ENCODE results near the gene ADTRP.
A peak's percentile ranks its signal among the peaks of the same experiment; 100 is the strongest.
"Not testable (repeated sequence)": the region's sequence is repeated elsewhere in the genome, so short reads cannot be mapped to it uniquely, and the experiment has no call there.

ADTRP gene

DNA sequence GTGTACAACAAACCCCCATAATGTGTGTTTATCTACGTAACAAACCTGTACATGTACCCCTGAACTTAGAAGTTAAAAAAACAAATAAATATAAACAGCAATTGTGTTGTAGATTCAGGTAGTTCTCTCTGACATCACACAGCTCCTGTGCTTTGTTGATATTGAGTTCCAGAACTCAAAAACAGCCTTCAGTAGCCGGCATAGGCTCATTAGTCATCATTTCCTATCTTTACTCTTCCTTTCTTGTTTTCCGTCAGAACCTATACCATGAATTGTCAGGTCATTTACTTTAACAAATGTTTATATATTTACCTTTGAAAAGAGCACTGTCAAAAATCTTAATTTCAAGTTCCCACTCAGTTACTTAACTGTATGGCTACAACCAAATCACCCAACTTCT is 88.8 kb downstream of the ADTRP start:
- no peak for DNase-seq

DNA sequence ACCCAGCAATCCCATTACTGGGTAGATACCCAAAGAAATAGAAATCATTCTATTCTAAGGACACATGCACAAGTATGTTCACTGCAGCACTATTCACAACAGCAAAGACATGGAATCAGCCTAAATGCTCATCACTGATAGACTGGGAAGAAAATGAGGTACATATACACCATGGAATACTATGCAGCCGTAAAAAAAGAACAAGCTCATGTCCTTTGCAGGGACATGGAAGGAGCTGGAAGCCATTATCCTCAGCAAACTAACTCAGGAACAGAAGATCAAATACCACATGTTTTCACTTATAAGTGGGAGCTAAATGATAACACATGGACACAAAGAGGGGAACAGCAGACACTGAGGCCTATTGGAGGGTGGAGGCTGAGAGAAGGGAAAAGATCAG is 89.2 kb downstream of the ADTRP start:
- DNase-seq = not testable (repeated sequence)

DNA sequence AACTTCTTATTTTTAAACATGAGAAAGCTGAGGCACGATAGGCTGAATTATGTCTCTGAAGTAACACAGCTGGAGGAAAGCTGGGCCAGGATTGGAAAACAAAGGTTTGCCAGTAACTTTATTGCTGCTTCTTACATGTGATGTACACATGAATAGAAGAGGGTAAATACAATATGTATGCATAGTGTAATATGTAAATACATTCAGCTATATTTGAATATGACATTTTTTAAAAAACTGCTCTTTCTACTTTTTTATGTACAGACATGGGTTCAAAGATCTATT is 90.2 kb downstream of the ADTRP start:
- DNase-seq = no peak

DNA sequence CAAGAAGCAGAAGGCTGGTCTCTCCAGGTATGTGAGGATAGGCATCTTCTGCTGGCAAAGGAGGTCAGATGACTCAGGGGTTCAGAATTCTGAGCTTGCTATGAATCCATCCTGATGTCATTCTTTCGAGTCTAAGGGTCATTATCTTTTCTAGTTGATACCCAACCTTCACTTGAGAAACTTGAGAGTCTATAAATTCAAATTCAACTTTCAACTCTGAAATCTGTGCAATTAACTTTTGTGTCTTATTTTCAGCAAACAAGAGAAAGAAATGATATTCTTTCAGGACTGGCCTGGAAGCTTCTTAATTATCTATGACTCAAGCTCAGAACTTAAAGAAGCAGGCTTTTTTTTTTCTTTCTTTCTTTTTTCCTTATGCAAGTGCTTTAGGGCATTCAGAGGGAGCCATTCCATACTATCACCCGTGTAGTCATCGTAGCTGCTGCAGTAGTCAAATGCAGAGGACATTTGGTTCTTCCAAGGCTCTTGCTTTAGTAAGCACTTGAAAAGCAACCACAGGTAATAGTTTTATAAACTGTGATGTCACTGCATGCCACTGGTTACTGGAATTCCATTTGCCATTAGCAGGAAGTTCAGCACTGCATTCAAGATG is 93.0 kb downstream of the ADTRP start:
- DNase-seq = no peak

DNA sequence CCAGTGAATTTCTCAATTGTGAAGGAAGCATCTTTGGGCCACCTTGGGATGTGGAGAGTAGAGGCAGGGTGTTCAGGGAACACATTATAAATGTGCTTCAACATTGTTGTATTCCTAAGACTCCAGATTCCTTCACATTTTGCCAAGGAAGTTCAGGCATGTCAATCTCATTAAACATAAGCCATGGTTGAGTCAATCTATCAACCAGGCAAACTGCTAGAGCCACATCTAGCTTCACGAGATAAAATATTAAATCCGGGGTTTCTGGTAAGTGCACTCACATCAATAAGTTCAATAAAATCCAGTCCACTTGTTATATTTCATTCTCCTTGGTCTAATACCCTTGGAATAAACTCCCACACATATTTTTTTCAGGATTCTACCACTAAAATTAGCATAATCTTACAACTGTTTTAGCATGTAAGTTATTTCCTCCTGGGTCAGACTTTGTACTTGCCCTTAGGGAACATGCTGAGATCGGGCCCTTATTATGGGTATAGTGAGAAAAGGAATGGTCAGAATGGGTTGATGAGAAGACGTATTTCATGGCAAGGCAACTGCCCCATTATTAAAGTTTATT is 93.6 kb downstream of the ADTRP start:
- no peak for DNase-seq

DNA sequence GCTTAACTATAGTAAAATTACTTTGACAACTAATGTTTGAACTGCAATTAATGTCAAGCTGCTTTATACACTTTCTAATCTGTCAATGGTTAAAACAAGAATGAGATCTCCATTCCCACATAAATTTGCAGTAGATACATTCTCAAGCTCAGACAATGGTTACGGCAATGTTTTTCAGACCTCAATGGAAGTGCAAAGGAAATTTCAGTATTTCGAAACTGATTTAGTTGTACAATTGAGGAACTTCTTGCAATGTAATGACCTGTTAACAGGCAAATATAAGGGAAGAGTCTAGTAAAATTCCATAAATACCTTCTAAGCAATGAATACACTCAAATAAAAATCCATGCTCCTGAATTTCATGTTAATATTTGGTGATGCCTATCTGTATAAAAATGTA is 94.7 kb downstream of the ADTRP start:
- DNase-seq = peak; percentile 6 to 16

DNA sequence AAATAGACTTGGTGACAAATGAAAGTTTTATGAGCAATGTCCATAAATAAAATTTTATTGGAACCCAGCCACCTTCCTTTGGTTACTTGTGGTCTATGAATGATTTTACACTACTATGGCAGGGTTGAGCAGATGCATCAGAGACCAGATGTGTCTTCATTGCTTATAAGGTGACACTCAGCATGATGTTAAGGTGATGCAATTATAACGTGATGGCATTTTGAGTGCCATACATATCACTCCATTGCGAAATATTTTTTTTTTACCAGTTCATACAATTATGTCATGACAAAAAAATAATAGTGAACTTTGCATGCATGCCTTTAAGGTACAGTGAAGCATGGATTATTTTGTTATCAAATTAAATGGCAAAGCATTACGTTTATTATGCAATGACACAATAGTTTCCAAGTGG is 96.0 kb downstream of the ADTRP start:
- DNase-seq = no peak

DNA sequence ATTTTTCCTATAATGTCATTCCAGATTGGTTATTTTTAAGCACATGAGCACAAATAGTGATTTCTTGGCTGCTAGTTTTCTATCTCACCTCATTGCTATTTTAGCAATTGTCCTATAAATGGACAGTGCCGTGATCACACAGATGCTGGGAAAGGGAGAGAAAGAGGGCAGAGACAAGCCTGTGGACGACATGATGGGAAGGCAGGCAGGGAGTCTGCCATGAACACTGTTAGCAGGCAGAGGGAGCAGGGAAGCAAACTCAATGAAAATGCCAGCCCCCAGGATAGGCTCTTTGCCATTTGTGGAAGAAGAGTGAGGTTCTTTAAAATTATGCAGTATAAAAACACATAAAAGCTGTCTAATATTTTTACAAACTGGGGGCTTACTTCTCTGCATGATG is 96.8 kb downstream of the ADTRP start:
- DNase-seq = no peak

DNA sequence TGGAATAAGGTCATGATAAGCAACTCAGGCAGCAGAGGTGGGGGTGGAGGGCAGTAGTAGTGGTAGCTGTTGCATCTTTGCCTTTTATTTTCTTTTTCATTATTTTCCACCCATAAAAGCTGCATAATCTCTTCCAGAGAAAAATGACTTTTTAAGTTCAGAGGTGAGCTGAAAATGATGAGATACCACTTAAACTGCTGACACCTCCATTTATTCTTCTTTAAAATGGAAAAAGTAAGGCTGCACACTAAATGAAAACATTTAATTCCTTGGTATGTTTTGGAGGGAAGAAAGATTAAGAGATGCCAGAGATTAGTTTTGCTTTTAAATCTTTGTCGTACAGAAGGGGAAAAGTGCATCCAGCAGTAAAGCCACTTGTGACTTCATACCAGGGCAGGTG is 97.2 kb downstream of the ADTRP start:
- DNase-seq = no peak

DNA sequence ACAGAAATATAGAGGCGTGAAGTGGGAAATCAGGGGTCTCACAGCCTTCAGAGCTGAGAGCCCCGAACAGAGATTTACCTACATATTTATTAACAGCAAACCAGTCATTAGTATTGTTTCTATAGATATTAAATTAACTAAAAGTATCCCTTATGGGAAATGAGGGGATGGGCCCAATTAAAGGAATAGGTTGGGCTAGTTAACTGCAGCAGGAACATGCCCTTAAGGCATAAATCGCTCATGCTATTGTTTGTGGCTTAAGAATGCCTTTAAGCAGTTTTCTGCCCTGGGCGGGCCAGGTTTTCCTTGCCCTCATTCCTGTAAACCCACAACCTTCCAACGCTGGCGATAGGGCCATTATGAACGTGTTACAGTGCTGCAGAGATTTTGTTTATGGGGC is 98.1 kb downstream of the ADTRP start:
- DNase-seq = not testable (repeated sequence)

DNA sequence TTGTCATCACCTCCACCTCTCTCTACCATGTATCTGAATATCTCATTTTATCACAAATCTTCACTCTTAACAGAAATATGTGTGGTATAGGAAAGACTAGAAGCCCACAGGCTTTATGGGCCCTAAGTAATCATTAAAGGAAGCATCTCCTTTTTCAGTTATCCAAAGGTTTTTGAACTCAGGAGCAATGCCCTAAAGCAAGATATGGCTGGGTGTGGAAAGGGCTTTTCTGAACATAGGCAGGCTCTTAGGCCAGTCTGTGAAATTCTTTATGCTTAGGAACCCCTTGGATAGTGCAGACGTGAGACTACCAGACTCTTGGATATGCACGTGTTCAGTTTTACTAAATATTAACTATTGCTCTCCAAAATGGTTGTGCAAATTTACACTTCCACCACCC is 99.5 kb downstream of the ADTRP start:
- no peak for DNase-seq

DNA sequence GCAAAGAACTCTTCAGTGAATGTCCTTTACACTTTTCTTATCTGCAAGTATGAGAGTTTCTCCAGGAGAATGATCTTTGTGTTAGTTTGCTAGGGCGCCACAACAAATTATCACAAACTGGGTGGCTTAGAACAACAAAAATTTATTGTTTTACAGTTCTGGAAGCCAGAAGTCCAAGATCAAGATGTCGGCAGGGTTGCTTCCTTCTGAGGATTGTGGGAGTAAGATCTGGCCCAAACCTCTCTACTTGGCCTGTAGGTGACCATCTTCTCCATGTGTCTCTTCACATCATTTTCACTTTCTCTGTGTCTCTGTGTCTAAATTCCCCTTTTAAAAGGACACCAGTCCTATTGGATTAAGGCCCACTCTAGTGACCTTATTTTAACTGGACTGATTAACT is 103.0 kb downstream of the ADTRP start:
- peak; percentile 5 to 21 for DNase-seq

DNA sequence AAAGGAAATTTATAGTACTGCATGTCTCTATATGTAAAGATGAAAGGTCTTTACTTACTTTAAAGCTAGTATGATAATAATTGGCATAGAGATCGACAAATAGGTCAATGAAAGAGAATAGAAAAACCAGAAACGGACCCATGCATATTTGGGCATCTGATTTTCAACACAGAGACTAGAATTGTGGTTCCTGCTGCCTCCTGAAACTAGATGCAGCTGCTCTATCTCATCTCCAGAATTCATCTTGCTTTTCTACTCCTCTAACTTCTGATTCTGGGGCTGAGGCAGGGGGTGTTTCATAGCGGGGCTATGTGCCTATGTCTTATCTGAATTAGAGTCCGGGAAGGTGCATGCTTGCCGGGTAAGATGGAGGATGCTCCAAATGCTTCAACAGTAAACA is 105.9 kb downstream of the ADTRP start:
- DNase-seq = no peak

DNA sequence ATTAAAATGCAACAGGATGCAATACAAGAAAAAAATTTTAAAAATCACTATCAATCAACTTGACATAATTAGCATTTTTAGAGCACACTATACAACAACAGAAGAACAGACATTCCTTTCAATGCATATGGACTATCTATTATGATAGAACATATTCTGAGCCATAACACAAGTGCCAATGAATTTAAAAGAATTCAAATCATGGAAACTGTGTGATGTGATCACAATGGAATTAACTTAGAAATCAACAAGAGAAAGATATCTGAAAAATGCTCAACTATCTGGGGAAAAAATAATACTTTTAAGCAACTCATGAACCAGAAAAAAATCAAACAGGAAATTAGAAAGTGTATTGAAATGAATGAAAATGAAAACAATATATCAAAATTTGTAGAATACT is 106.3 kb downstream of the ADTRP start:
- no peak for DNase-seq

DNA sequence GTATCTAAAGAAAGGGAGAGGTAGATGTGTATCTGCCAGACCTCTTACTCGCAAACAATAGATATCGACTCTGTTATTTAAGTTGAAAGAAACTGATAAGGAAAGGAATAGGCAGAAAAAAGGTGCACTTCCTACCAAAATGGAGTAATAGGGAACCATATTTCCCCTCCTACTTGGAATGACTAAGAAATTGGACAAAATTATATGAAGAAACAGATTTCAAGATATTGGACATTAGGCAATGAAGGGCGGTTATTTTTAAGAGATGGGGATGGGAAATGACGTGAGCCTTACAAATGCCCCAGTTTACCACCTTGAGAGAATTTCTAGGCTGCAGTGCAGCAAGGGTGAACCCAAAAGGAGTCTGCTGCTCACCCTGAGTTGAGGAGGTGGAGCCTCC is 108.9 kb downstream of the ADTRP start:
- no peak for DNase-seq

DNA sequence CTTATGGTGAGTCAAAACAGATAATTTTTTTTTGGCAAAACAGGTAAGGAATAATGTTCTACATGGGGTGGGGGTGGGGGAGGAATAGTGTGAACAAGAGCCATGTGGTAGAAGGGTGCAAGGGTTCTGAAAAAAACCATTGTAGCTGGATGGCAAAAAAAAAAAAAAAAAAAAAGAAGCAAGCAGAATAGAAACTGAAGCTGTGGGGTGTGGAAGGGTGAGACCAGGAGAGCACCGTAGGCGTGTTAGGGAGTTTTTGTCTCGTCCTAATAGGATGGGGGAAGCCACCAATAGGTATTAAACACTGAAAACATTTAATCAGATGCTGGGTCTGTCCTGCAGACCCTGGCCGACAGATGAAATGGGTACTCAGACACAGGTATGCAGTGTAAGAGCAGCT is 110.1 kb downstream of the ADTRP start:
- DNase-seq = no peak

DNA sequence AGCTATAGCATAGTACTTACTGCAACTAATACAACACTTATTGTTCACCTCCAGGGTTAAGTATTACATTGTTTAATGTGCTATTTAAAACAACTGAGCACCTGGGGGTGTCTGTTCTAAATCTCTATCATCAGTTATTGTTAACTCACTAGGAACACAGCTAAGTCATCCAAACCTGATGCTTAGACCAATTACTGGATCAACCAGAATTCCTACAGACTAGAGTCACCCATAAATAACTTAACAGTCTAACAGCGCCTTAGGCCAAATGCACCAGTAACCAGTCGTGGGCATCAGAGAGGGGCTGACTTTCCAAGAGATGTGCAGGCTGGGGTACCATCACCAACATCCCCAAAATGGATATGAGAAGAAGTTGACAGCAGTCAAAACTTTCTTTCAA is 110.7 kb downstream of the ADTRP start:
- DNase-seq = no peak

DNA sequence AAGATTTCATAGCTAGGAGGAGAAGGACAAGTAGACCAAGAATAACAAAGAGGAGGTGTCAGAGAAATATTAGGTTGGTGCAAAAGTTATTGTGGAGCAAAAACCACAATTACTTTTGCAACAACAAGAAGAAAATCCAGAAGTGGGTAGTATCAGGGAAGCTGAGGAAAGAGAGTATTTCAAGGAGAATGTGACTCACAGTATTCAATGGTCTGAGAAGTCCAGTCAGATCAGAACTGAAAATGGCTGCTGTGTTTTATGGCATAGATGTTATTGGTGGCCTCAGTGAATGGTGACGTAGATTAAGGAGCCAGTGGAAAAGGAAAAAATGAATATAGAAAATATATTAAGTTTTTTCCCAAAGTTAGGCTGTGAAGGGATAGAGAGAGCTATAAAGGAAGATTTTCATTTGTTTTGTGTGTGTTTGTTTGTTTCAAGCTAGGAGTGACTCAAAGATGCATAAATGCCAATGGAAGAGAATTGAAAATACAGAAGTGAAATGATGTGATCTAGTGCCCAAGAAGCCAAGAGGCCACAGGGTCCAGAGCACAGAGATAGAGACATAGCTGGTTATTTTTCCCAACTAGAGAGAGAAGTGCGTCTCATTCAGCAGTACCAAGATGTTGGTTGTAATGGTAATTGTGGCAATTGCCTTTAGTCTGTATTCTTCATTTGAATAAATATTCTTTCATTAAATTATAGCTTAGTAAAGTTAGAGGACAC is 112.8 kb downstream of the ADTRP start:
- no peak for DNase-seq

All from Kasumi-1 (cell line).